H9 (cell line): ENCODE measurements around the gene SPX. TPM values are rescaled to one million over a fixed set of nuclear protein-coding genes. Genes with fewer than 3 reads are reported as not detected.

ENCODE experiments used
- DNase-seq: peaks from one replicate; pipeline ENCODE4 v3.0.0-alpha.2; 2017
- H2AFZ ChIP-seq: one replicate; pipeline ENCODE4 v1.6.1; 2013; ENCODE audit warnings: mild to moderate bottlenecking, low read length, control low read depth, moderate library complexity
- H2AK5ac ChIP-seq: 2 replicates; pipeline ENCODE4 v1.6.1; 2013; ENCODE audit warnings: low read length, control low read depth, mixed read lengths; ENCODE audit not compliant: insufficient read length
- H2BK120ac ChIP-seq: one replicate; pipeline ENCODE4 v1.6.1; 2013; ENCODE audit warnings: low read depth, mild to moderate bottlenecking, low read length, control low read depth, inconsistent platforms; ENCODE audit not compliant: poor library complexity, severe bottlenecking
- H2BK12ac ChIP-seq: 2 replicates; pipeline ENCODE4 v1.6.1; 2013; ENCODE audit warnings: low read length, control low read depth, mixed read lengths, low read depth; ENCODE audit not compliant: insufficient read length
- H2BK15ac ChIP-seq: 2 replicates; pipeline ENCODE4 v1.6.1; 2013; ENCODE audit warnings: low read depth, low read length, control low read depth
- H2BK20ac ChIP-seq: one replicate; pipeline ENCODE4 v1.6.1; 2013; ENCODE audit warnings: low read depth, mild to moderate bottlenecking, low read length, control low read depth, inconsistent platforms; ENCODE audit not compliant: poor library complexity, severe bottlenecking
- H2BK5ac ChIP-seq: 2 replicates; pipeline ENCODE4 v1.6.1; 2013; ENCODE audit warnings: low read length, control low read depth, mixed read lengths; ENCODE audit not compliant: insufficient read length
- H3K14ac ChIP-seq: 2 replicates; pipeline ENCODE4 v1.6.1; 2013; ENCODE audit warnings: low read length, control low read depth; ENCODE audit not compliant: insufficient read depth
- H3K18ac ChIP-seq: 2 replicates; pipeline ENCODE4 v1.6.1; 2013; ENCODE audit warnings: low read depth, mild to moderate bottlenecking, mixed read lengths, low read length, control low read depth; ENCODE audit not compliant: insufficient read length
- H3K23ac ChIP-seq: 2 replicates; pipeline ENCODE4 v1.6.1; 2013; ENCODE audit warnings: low read length, control low read depth, mixed read lengths, low read depth; ENCODE audit not compliant: insufficient read length
- H3K23me2 ChIP-seq: 2 replicates; pipeline ENCODE4 v1.6.1; 2013; ENCODE audit warnings: low read depth, mild to moderate bottlenecking, mixed read lengths, low read length, control low read depth; ENCODE audit not compliant: insufficient read length, poor library complexity, severe bottlenecking
- H3K27ac ChIP-seq: 2 replicates; pipeline ENCODE4 v1.5.1; 2013; ENCODE audit warnings: low read length, control low read depth, mixed read lengths, low read depth; ENCODE audit not compliant: insufficient read length
- H3K27me3 ChIP-seq: 2 replicates; pipeline ENCODE4 v1.6.1; 2013; ENCODE audit warnings: low read length, control low read depth, inconsistent platforms; ENCODE audit not compliant: insufficient read depth
- H3K4ac ChIP-seq: 2 replicates; pipeline ENCODE4 v1.6.1; 2013; ENCODE audit warnings: low read depth, mild to moderate bottlenecking, control low read depth, inconsistent platforms, low read length, moderate library complexity
- H3K4me1 ChIP-seq: 2 replicates; pipeline ENCODE4 v1.6.1; 2013; ENCODE audit warnings: low read length, control low read depth, inconsistent platforms; ENCODE audit not compliant: insufficient read depth
- H3K4me2 ChIP-seq: 2 replicates; pipeline ENCODE4 v1.6.1; 2013; ENCODE audit warnings: low read length, control low read depth, mixed read lengths; ENCODE audit not compliant: insufficient read length, insufficient read depth
- H3K56ac ChIP-seq: 2 replicates; pipeline ENCODE4 v1.6.1; 2013; ENCODE audit warnings: low read depth, mild to moderate bottlenecking, mixed read lengths, low read length, control low read depth; ENCODE audit not compliant: insufficient read length
- H3K79me1 ChIP-seq: 2 replicates; pipeline ENCODE4 v1.6.1; 2013; ENCODE audit warnings: low read depth, mild to moderate bottlenecking, moderate library complexity, low read length, control low read depth, inconsistent platforms; ENCODE audit not compliant: insufficient read depth, poor library complexity, severe bottlenecking
- H3K79me2 ChIP-seq: 2 replicates; pipeline ENCODE4 v1.6.1; 2013; ENCODE audit warnings: low read length, control low read depth, inconsistent platforms; ENCODE audit not compliant: insufficient read depth
- H3K9ac ChIP-seq: 2 replicates; pipeline ENCODE4 v1.6.1; 2013; ENCODE audit warnings: low read length, control low read depth, mixed read lengths; ENCODE audit not compliant: insufficient read length; ENCODE audit errors: extremely low read depth
- H3K9me3 ChIP-seq: one replicate; pipeline ENCODE4 v1.6.1; 2013; ENCODE audit warnings: low read depth, low read length, inconsistent platforms; ENCODE audit not compliant: control insufficient read depth
- H3T11ph ChIP-seq: one replicate; pipeline ENCODE4 v1.6.1; 2013; ENCODE audit warnings: mild to moderate bottlenecking, low read length, control low read depth, inconsistent platforms
- H4K20me1 ChIP-seq: one replicate; pipeline ENCODE4 v1.6.1; 2013; ENCODE audit not compliant: control insufficient read depth, insufficient read length, insufficient read depth
- H4K5ac ChIP-seq: 2 replicates; pipeline ENCODE4 v1.6.1; 2013; ENCODE audit warnings: low read depth, mild to moderate bottlenecking, mixed read lengths, low read length, control low read depth; ENCODE audit not compliant: insufficient read length
- H4K8ac ChIP-seq: replicated peaks from 2 replicates; pipeline ENCODE4 v1.6.1; 2013; ENCODE audit warnings: low read length, control low read depth, mixed read lengths, low read depth; ENCODE audit not compliant: insufficient read length
- H4K91ac ChIP-seq: 2 replicates; pipeline ENCODE4 v1.6.1; 2013; ENCODE audit warnings: low read depth, mild to moderate bottlenecking, moderate library complexity, mixed read lengths, low read length, control low read depth; ENCODE audit not compliant: insufficient read length
- H3K27ac Mint-ChIP-seq, 3 experiments: 2 replicates in 2 of 3; 3 replicates in 1 of 3; pipeline ENCODE4 v1.8.0; 2020 to 2021; ENCODE audit warnings: mixed read lengths in 3 of 3, mild to moderate bottlenecking in 1 of 3, moderate library complexity in 1 of 3
- H3K27me3 Mint-ChIP-seq: 2 replicates; pipeline ENCODE4 v1.8.0; 2021; ENCODE audit warnings: low read depth, mild to moderate bottlenecking, moderate library complexity, mixed read lengths
- H3K36me3 Mint-ChIP-seq, 3 experiments: 2 replicates in 2 of 3; 3 replicates in 1 of 3; pipeline ENCODE4 v1.8.0; 2020 to 2021; ENCODE audit warnings: low read depth in 3 of 3, mixed read lengths in 3 of 3; ENCODE audit not compliant: insufficient read depth in 1 of 3
- H3K4me1 Mint-ChIP-seq, 2 experiments: 2 replicates each; pipeline ENCODE4 v1.8.0; 2020; ENCODE audit warnings: mixed read lengths in 2 of 2
- H3K4me3 Mint-ChIP-seq, 2 experiments: 2 replicates in 1 of 2; 3 replicates in 1 of 2; pipeline ENCODE4 v1.8.0; 2020 to 2021; ENCODE audit warnings: mild to moderate bottlenecking in 2 of 2, mixed read lengths in 2 of 2, moderate library complexity in 1 of 2
- H3K9me3 Mint-ChIP-seq, 2 experiments: 2 replicates in 1 of 2; 3 replicates in 1 of 2; pipeline ENCODE4 v1.8.0; 2020; ENCODE audit warnings: mild to moderate bottlenecking in 2 of 2, mixed read lengths in 2 of 2, moderate library complexity in 1 of 2
- CTCF ChIP-seq: fragments of 200-600 bp; sonication (generic); conservative IDR thresholded peaks from 3 replicates; pipeline ENCODE4 v1.8.0; 2021; ENCODE audit warnings: antibody characterized with exemption, mild to moderate bottlenecking
- WGBS: extraction: QIAGEN DNeasy Blood & Tissue Kit; methylation state at CpG from one replicate; pipeline ENCODE4 v1.1.7; 2013; ENCODE audit warnings: missing lambda C conversion rate, low lambda C conversion rate, mixed read lengths; ENCODE audit not compliant: insufficient read length; ENCODE audit errors: extremely low coverage; 5-methylcytosine and 5-hydroxymethylcytosine counted together
- total RNA-seq: library from RNA; stranded (reverse); gene quantifications from 2 replicates; pipeline ENCODE4 v1.2.1, GENCODE V29; 2021

SPX gene
- total RNA-seq, 1 experiment from 2014 or later = 0.35 TPM

- H3K56ac ChIP-seq = no peak overlapping the region
- TF ChIP-seq CTCF = no peak
- H3T11ph ChIP-seq = no peak overlapping the region
- no peaks in the 10 kb centered on the region for H3K4me1 ChIP-seq
- peaks cover under 1 to 14% (median 3%) of the 10 kb centered on the region in 3 experiments; a peak in 4 of 7 replicates for H3K36me3 Mint-ChIP-seq
- no peak overlapping the region for H4K5ac ChIP-seq
- no peak overlapping the region for H2BK15ac ChIP-seq
- no peak overlapping the region for H3K27ac Mint-ChIP-seq
- no peak overlapping the region for H4K91ac ChIP-seq
- H3K23me2 ChIP-seq = no peaks in the 10 kb centered on the region
- H3K4me1 Mint-ChIP-seq = no peaks in the 10 kb centered on the region
- H2BK120ac ChIP-seq = no peak overlapping the region
- no peak overlapping the region for H3K4ac ChIP-seq
- no peak overlapping the region for H3K23ac ChIP-seq
- no peak overlapping the region for H3K14ac ChIP-seq
- H3K27me3 ChIP-seq = no peaks in the 10 kb centered on the region
- H2BK12ac ChIP-seq = no peak overlapping the region
- H2AK5ac ChIP-seq = no peak overlapping the region
- H2AFZ ChIP-seq = no peak overlapping the region
- no peaks in the 10 kb centered on the region for H3K79me1 ChIP-seq
- DNase-seq = no peak
- no peak overlapping the region for H3K4me3 Mint-ChIP-seq
- H3K4me2 ChIP-seq = no peak overlapping the region
- no peaks in the 10 kb centered on the region for H3K27me3 Mint-ChIP-seq
- H4K20me1 ChIP-seq = no peaks in the 10 kb centered on the region
- H4K8ac ChIP-seq = no peak overlapping the region
- no peaks in the 10 kb centered on the region for H3K79me2 ChIP-seq
- H2BK20ac ChIP-seq = no peak overlapping the region
- no peak overlapping the region for H3K18ac ChIP-seq
- H3K9ac ChIP-seq = no peak overlapping the region
- H3K27ac ChIP-seq = no peak overlapping the region
- H2BK5ac ChIP-seq = no peak overlapping the region
- H3K9me3 ChIP-seq = no peaks in the 10 kb centered on the region
- WGBS = no CpG with 5 or more reads among the region's 3 CpGs
- H3K9me3 Mint-ChIP-seq = no peaks in the 10 kb centered on the region
Measured at GRCh38 chr12:21483531-21483930, 42.6 kb upstream of the SPX start.
